IPS-15b (cell line): ENCODE data around the gene PTPRO.

ENCODE experiments used
- H3K27me3 ChIP-seq: one replicate; pipeline ENCODE4 v1.6.1; 2013; ENCODE audit warnings: low read length; ENCODE audit not compliant: control insufficient read depth, insufficient read depth
- H3K36me3 ChIP-seq: one replicate; pipeline ENCODE4 v1.6.1; 2013; ENCODE audit warnings: low read length; ENCODE audit not compliant: control insufficient read depth, insufficient read depth
- H3K4me1 ChIP-seq: one replicate; pipeline ENCODE4 v1.6.1; 2013; ENCODE audit warnings: mild to moderate bottlenecking, low read length; ENCODE audit not compliant: control insufficient read depth, insufficient read depth
- H3K4me3 ChIP-seq: one replicate; pipeline ENCODE4 v1.5.1; 2013; ENCODE audit warnings: low read depth, low read length
- H3K9ac ChIP-seq: one replicate; pipeline ENCODE4 v1.6.1; 2013; ENCODE audit warnings: low read depth, mild to moderate bottlenecking, low read length
- H3K9me3 ChIP-seq: one replicate; pipeline ENCODE4 v1.6.1; 2013; ENCODE audit warnings: mild to moderate bottlenecking, low read length; ENCODE audit not compliant: control insufficient read depth, insufficient read depth

Gene PTPRO

DNA sequence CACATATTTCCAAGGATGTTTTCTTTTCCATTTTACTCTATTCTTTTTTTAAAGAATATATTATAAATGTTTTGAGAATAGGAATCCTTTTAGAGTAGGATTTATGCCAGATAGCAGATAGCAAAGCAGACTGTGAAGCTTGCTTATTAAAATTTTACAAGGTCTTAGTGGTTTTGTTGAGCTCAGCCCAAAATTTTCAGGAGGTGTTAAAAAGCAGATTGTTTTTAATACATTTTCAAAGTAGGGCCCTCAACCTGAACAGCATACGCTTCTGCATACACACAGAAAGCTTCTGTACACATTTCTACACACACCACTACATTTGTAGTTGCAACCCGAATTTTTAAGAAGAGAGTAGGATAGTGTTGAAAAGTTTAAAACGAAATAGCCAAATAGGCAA lies 315.9 kb downstream of the PTPRO start:
- Histone ChIP-seq H3K4me3 (no peak overlapping the region), H3K4me1 (no peaks in the 10 kb centered on the region), H3K27me3 (no peaks in the 10 kb centered on the region), H3K9me3 (no peaks in the 10 kb centered on the region), H3K36me3 (no peaks in the 10 kb centered on the region), H3K9ac (no peak overlapping the region)

DNA sequence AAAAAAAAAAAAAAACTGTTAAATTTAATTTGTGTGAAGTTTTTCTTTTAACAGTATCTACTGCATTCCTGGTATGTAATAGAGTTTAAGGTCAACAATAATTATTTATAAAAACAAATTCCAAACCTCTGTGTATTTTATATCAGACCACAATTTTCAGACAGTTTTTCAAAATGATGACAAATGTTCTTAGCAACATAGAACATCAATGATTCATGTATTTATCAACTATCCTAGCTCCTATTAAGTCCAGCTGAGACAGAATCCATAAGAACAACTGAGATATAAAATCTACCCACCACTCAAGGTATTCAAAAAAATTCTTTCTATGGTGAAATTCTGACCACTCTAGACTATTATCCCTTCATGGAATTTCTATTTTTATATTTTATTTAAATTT lies 322.4 kb downstream of the PTPRO start:
- no peaks in the 10 kb centered on the region for H3K9me3 ChIP-seq
- H3K27me3 ChIP-seq, result no peaks in the 10 kb centered on the region
- no peak overlapping the region for H3K4me3 ChIP-seq
- H3K4me1 ChIP-seq, result no peaks in the 10 kb centered on the region
- H3K36me3 ChIP-seq, result no peaks in the 10 kb centered on the region
- no peak overlapping the region for H3K9ac ChIP-seq

- Histone ChIP-seq H3K4me3 (no peak overlapping the region), H3K4me1 (no peaks in the 10 kb centered on the region), H3K27me3 (no peaks in the 10 kb centered on the region), H3K9ac (no peak overlapping the region), H3K36me3 (no peaks in the 10 kb centered on the region), H3K9me3 (no peaks in the 10 kb centered on the region)
Measured at GRCh38 chr12:15646581-15646980, 324.3 kb downstream of the PTPRO start.
